DOHH2 (cell line): ENCODE data around the gene MACROD2.

ENCODE experiments used
- EZH2phosphoT487 ChIP-seq: fragments of 200-600 bp; sonication (generic); IDR thresholded peaks from 2 replicates; pipeline ENCODE4 v1.6.1; 2017; ENCODE audit warnings: borderline replicate concordance, mild to moderate bottlenecking, antibody characterized with exemption, low read length, moderate library complexity, mixed read lengths
- TF ChIP-seq, protein P1 (sequence below): fragments of 200-600 bp; sonication (generic); IDR thresholded peaks from one replicate; pipeline ENCODE4 v1.5.1; 2014; ENCODE audit warnings: antibody characterized with exemption, mild to moderate bottlenecking, low read depth, low read length; ENCODE audit not compliant: poor library complexity, severe bottlenecking

DNA sequence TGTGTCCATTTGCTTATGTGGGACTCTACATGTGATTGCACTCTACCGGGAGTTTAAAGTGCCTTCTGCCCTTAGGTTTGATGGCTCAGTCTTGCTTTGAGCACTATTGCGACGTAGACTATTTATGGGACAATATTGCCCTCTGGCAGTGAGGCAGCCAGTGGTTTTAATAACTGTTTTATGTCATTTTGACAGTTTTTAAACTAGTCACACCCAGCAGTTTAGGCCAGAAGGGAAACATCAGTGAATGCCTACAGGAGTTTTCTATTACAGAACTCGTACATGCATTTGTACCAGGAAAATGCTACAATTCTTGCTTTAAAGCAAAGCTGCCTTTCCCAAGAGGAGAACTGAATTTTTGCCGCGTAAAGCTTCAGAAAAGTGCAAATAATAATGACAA is 1764.3 kb downstream of the MACROD2 start:
- TF ChIP-seq, protein P1, sequence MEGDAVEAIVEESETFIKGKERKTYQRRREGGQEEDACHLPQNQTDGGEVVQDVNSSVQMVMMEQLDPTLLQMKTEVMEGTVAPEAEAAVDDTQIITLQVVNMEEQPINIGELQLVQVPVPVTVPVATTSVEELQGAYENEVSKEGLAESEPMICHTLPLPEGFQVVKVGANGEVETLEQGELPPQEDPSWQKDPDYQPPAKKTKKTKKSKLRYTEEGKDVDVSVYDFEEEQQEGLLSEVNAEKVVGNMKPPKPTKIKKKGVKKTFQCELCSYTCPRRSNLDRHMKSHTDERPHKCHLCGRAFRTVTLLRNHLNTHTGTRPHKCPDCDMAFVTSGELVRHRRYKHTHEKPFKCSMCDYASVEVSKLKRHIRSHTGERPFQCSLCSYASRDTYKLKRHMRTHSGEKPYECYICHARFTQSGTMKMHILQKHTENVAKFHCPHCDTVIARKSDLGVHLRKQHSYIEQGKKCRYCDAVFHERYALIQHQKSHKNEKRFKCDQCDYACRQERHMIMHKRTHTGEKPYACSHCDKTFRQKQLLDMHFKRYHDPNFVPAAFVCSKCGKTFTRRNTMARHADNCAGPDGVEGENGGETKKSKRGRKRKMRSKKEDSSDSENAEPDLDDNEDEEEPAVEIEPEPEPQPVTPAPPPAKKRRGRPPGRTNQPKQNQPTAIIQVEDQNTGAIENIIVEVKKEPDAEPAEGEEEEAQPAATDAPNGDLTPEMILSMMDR: no peak
- no peak for TF ChIP-seq EZH2phosphoT487
